ENCODE data around the gene TPRG1. TPM values are rescaled to one million over a fixed set of nuclear protein-coding genes. Genes with fewer than 3 reads are reported as not detected.

Gene TPRG1
- polyA plus RNA-seq, 1 donor (not counting 4 experiments of a cell fraction or from before 2014, with no cell fraction given): 1.5 TPM

DNA sequence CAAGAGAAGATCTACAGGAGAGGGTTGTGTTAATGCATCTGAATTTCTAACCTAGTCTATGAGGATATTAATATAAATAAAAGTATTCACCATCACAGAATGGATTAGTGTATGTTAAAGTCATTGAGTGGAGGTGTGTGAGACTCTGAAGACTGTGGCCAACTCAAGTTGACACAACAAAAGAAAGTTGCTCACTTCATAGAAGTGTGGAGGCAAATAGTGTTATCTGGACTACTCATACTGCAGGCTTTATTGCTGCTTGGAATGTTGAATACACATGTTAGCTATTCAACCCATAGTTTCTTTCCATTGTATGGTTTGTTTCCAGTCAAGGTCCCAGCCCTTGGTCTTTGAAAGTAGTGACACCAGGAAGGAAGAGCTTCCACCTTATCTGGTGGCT is 38.0 kb upstream of the TPRG1 start:
- peaks cover 13% of the 10 kb centered on the region for H3K4me1 ChIP-seq (ENCODE audit: control insufficient read depth, extremely low read depth, insufficient read depth, low read length)
- no peak overlapping the region for H3K4me3 ChIP-seq (ENCODE audit: control insufficient read depth in 2 of 3, extremely low read depth in 1 of 3, insufficient read depth in 2 of 3, low read depth in 1 of 3, low read length in 3 of 3)
- no peak for TF ChIP-seq EZH2 (IDR thresholded peaks at IDR 0.05; ENCODE audit: low read length)
- TF ChIP-seq, protein P1, sequence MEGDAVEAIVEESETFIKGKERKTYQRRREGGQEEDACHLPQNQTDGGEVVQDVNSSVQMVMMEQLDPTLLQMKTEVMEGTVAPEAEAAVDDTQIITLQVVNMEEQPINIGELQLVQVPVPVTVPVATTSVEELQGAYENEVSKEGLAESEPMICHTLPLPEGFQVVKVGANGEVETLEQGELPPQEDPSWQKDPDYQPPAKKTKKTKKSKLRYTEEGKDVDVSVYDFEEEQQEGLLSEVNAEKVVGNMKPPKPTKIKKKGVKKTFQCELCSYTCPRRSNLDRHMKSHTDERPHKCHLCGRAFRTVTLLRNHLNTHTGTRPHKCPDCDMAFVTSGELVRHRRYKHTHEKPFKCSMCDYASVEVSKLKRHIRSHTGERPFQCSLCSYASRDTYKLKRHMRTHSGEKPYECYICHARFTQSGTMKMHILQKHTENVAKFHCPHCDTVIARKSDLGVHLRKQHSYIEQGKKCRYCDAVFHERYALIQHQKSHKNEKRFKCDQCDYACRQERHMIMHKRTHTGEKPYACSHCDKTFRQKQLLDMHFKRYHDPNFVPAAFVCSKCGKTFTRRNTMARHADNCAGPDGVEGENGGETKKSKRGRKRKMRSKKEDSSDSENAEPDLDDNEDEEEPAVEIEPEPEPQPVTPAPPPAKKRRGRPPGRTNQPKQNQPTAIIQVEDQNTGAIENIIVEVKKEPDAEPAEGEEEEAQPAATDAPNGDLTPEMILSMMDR (optimal IDR thresholded peaks at IDR 0.05 in 1 of 3, IDR thresholded peaks at IDR 0.05 in 1 of 3, conservative IDR thresholded peaks at IDR 0.05 in 1 of 3; ENCODE audit: extremely low read depth in 1 of 3, insufficient read depth in 2 of 3, low read length in 3 of 3): no peak
- dilution Hi-C loops (cut with MboI; ENCODE audit: extremely low pct_ligation_motif_present, low sequenced_read_pairs): no loop called here
- H2AFZ ChIP-seq (ENCODE audit: control insufficient read depth, low read length): no peak overlapping the region
- H3K27me3 ChIP-seq (ENCODE audit: control insufficient read depth, extremely low read depth, insufficient read depth, low read length): peaks cover 8% of the 10 kb centered on the region
- no peaks in the 10 kb centered on the region for H4K20me1 ChIP-seq (ENCODE audit: control insufficient read depth, extremely low read depth, insufficient read depth, low read length)
- no peaks in the 10 kb centered on the region for H3K79me2 ChIP-seq (ENCODE audit: control insufficient read depth, insufficient read depth, low read length)
- no peak for FAIRE-seq
- H3K36me3 ChIP-seq (ENCODE audit: control insufficient read depth in 2 of 2, extremely low read depth in 1 of 2, insufficient read depth in 2 of 2, low read length in 2 of 2): no peaks in the 10 kb centered on the region
- no peak overlapping the region for H3K27ac ChIP-seq (ENCODE audit: control insufficient read depth, insufficient read depth, low read length)
- no peak for DNase-seq (ENCODE audit: low read depth, low spot score)
- H3K4me2 ChIP-seq (ENCODE audit: control insufficient read depth, extremely low read depth, insufficient read depth, low read depth, low read length): no peak overlapping the region
- H3K9ac ChIP-seq (ENCODE audit: control insufficient read depth, extremely low read depth, insufficient read depth, low read length): no peak overlapping the region
- no peaks in the 10 kb centered on the region for H3K9me1 ChIP-seq (ENCODE audit: control insufficient read depth, extremely low read depth, insufficient read depth, low read length)
- H3K9me3 ChIP-seq (ENCODE audit: control insufficient read depth, low read depth, low read length): no peaks in the 10 kb centered on the region

DNA sequence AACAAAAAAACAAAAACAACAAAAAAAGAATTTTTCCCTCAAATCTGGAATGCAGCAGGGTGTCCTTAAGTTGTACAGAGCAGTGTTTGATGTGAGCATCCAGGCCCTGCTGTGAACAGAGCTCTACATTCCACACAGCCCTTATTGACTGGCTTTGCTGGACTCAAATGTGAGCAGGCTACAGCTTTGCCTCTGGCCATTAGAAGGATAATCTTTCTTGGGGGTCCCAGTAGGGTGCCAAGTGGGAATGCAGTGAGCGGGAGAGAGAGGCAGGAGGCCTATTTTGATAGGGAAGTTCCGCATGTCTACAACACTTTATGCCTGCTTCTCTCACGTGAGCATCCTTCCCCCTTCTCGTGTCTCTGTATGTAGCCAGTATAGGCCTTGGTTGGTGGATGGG is 34.4 kb upstream of the TPRG1 start:
- TF ChIP-seq EZH2 (IDR thresholded peaks at IDR 0.05; ENCODE audit: low read length): no peak
- TF ChIP-seq, protein P1 (optimal IDR thresholded peaks at IDR 0.05 in 1 of 3, IDR thresholded peaks at IDR 0.05 in 1 of 3, conservative IDR thresholded peaks at IDR 0.05 in 1 of 3; ENCODE audit: extremely low read depth in 1 of 3, insufficient read depth in 2 of 3, low read length in 3 of 3): no peak
- H4K20me1 ChIP-seq (ENCODE audit: control insufficient read depth, extremely low read depth, insufficient read depth, low read length): no peaks in the 10 kb centered on the region
- H3K27ac ChIP-seq (ENCODE audit: control insufficient read depth, insufficient read depth, low read length): no peak overlapping the region
- dilution Hi-C loops (cut with MboI; ENCODE audit: extremely low pct_ligation_motif_present, low sequenced_read_pairs): no loop called here
- no peaks in the 10 kb centered on the region for H3K9me1 ChIP-seq (ENCODE audit: control insufficient read depth, extremely low read depth, insufficient read depth, low read length)
- no peak overlapping the region for H2AFZ ChIP-seq (ENCODE audit: control insufficient read depth, low read length)
- no peaks in the 10 kb centered on the region for H3K9me3 ChIP-seq (ENCODE audit: control insufficient read depth, low read depth, low read length)
- no peak overlapping the region for H3K4me2 ChIP-seq (ENCODE audit: control insufficient read depth, extremely low read depth, insufficient read depth, low read depth, low read length)
- H3K27me3 ChIP-seq (ENCODE audit: control insufficient read depth, extremely low read depth, insufficient read depth, low read length): peaks cover 19% of the 10 kb centered on the region
- H3K4me3 ChIP-seq (ENCODE audit: control insufficient read depth in 2 of 3, extremely low read depth in 1 of 3, insufficient read depth in 2 of 3, low read depth in 1 of 3, low read length in 3 of 3): no peak overlapping the region
- no peaks in the 10 kb centered on the region for H3K79me2 ChIP-seq (ENCODE audit: control insufficient read depth, insufficient read depth, low read length)
- FAIRE-seq (no peak), DNase-seq (ENCODE audit: low read depth, low spot score) (no peak)
- H3K36me3 ChIP-seq (ENCODE audit: control insufficient read depth in 2 of 2, extremely low read depth in 1 of 2, insufficient read depth in 2 of 2, low read length in 2 of 2): no peaks in the 10 kb centered on the region
- H3K4me1 ChIP-seq (ENCODE audit: control insufficient read depth, extremely low read depth, insufficient read depth, low read length): peaks cover 6% of the 10 kb centered on the region
- H3K9ac ChIP-seq (ENCODE audit: control insufficient read depth, extremely low read depth, insufficient read depth, low read length): no peak overlapping the region
